Mucosa of descending colon (tissue), 3 donors: Measurements from ENCODE around the gene STN1. TPM values are rescaled to one million over a fixed set of nuclear protein-coding genes. Genes with fewer than 3 reads are reported as not detected.

Experiments
- ATAC-seq: fragments of 200-7000 bp; cut with Tn5 transposase; one replicate; pipeline ENCODE4 v1.9.1; 2020; ENCODE audit warnings: mild to moderate bottlenecking, moderate library complexity
- DNase-seq, 3 donors: peaks; one replicate each; pipeline ENCODE4 v3.0.0-alpha.2; 2020
- H3K36me3 ChIP-seq: fragments of 200-600 bp; one replicate; pipeline ENCODE4 v1.8.0; 2021; ENCODE audit warnings: low read depth, mild to moderate bottlenecking
- H3K4me1 ChIP-seq: fragments of 200-600 bp; one replicate; pipeline ENCODE4 v1.8.0; 2021; ENCODE audit warnings: low read depth, mild to moderate bottlenecking
- H3K4me3 ChIP-seq: fragments of 200-600 bp; one replicate; pipeline ENCODE4 v1.8.0; 2021; ENCODE audit warnings: mild to moderate bottlenecking
- H3K9me3 ChIP-seq: fragments of 200-600 bp; one replicate; pipeline ENCODE4 v1.8.0; 2021; ENCODE audit warnings: mild to moderate bottlenecking
- intact Hi-C, 2 donors: fragments of 100-400 bp; cut with DNase I in 1 of 2; cut with micrococcal nuclease in 1 of 2; formaldehyde crosslinking; loops; one replicate each; pipeline versions ENCODE4 v1.11.0 to v1.11.1; 2022; cut with DNase I, micrococcal nuclease
- total RNA-seq, 3 donors: library from RNA; stranded (reverse); fragmentation: NEBNext Ultra II Directional in 2 of 3; extraction: Animal tissue kit (Norgen Biotek cat#: 25700) in 2 of 3; gene quantifications; one replicate each; pipeline versions ENCODE4 v1.2.1 to v1.2.4, GENCODE V29; 2021 to 2023
- TF ChIP-seq, protein P1 (sequence below): fragments of 200-600 bp; IDR thresholded peaks from one replicate; pipeline ENCODE4 v1.8.0; 2022; ENCODE audit warnings: antibody characterized with exemption, mild to moderate bottlenecking
- donor health status: DM: no; HTN: no; CAD: no; lungs with moderate emphysema.
- donor health status: DM: no; HTN: no; CAD: no.
- donor health status: DM: no; HTN: yes; CAD: no.

The STN1 gene
- total RNA-seq, 3 donors from 2014 or later, result 18.8 to 25.2 (median 20.7) TPM

GRCh38 chr10:103834436-103835095 is 83.4 kb downstream of the STN1 start:
- DNase-seq, result no peak
- H3K9me3 ChIP-seq, result no peaks in the 10 kb centered on the region

GRCh38 chr10:103833731-103834365 is 84.1 kb downstream of the STN1 start:
- ATAC-seq, result peak; percentile 75
- no peaks in the 10 kb centered on the region for H3K36me3 ChIP-seq
- no peak overlapping the region for H3K4me3 ChIP-seq
- DNase-seq, result peak; percentile 73 to 93 (median 79)
- TF ChIP-seq, protein P1, sequence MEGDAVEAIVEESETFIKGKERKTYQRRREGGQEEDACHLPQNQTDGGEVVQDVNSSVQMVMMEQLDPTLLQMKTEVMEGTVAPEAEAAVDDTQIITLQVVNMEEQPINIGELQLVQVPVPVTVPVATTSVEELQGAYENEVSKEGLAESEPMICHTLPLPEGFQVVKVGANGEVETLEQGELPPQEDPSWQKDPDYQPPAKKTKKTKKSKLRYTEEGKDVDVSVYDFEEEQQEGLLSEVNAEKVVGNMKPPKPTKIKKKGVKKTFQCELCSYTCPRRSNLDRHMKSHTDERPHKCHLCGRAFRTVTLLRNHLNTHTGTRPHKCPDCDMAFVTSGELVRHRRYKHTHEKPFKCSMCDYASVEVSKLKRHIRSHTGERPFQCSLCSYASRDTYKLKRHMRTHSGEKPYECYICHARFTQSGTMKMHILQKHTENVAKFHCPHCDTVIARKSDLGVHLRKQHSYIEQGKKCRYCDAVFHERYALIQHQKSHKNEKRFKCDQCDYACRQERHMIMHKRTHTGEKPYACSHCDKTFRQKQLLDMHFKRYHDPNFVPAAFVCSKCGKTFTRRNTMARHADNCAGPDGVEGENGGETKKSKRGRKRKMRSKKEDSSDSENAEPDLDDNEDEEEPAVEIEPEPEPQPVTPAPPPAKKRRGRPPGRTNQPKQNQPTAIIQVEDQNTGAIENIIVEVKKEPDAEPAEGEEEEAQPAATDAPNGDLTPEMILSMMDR, result no peak
- intact Hi-C loops, result no loop called here
- no peaks in the 10 kb centered on the region for H3K9me3 ChIP-seq
- peaks cover 50% of the 10 kb centered on the region for H3K4me1 ChIP-seq

More at GRCh38 chr10:103834436-103835095, 83.4 kb downstream of the STN1 start:
- intact Hi-C loops, result no loop called here
- Histone ChIP-seq H3K4me3 (no peak overlapping the region), H3K4me1 (peaks cover 45% of the 10 kb centered on the region), H3K36me3 (no peaks in the 10 kb centered on the region)
- peak; percentile 1 for ATAC-seq
- TF ChIP-seq, protein P1, result no peak

GRCh38 chr10:103832806-103833205 is 85.2 kb downstream of the STN1 start:
- H3K4me3 ChIP-seq, result no peak overlapping the region
- TF ChIP-seq, protein P1, result no peak
- no peak for DNase-seq
- intact Hi-C loops, result no loop called here
- no peaks in the 10 kb centered on the region for H3K9me3 ChIP-seq
- ATAC-seq, result no peak
- H3K36me3 ChIP-seq, result no peaks in the 10 kb centered on the region
- peaks cover 48% of the 10 kb centered on the region for H3K4me1 ChIP-seq

Other genes with a start within 250 kb of the STN1 start
- gene SH3PXD2A, start 62.6 kb downstream of the STN1 start, total RNA-seq, result 10 to 100 TPM; 46.1 to 91.4 (median 60.6) TPM
- gene SLK, start 49.0 kb upstream of the STN1 start, total RNA-seq, result 10 to 100 TPM; 45.7 to 75.8 (median 46.7) TPM
- 100 to 1,000 TPM in 2 of 3 donors, 10 to 100 TPM in 1; 95.1 to 284 (median 119) TPM for gene COL17A1, start 167.7 kb upstream of the STN1 start, total RNA-seq
- 1 to 10 TPM; 5.7 to 8.6 (median 5.8) TPM for gene SFR1, start 204.0 kb upstream of the STN1 start, total RNA-seq